ENCODE data around the gene MAP3K9. TPM values are rescaled to one million over a fixed set of nuclear protein-coding genes. Genes with fewer than 3 reads are reported as not detected.

The MAP3K9 gene
- total RNA-seq, 1 experiment from 2014 or later: 12.1 TPM

DNA sequence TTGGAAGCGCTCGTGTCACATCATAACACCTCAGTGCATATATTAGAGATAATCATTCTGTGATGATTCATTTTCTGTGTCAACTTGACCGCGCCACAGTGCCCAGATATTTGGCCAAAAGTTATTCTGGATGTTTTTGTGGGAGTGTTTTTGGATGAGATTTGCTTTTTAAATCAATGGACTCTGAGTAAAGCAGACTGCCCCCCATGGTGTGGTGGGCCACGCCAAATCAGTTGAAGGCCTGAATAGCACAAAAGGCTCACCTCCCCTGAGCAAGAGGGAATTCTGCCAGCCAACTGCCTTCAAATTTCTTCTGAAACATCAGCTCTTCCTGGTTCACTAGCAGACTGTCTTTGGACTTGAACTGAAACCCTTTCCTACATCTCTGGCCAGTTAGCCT is 24.6 kb upstream of the MAP3K9 start:
- intact Hi-C loops (cut with micrococcal nuclease; ENCODE audit: unreplicated experiment): no loop called here
- no peaks in the 10 kb centered on the region for H3K27me3 ChIP-seq (ENCODE audit: control insufficient read depth, insufficient read depth, low read length)
- H3K27ac ChIP-seq (ENCODE audit: low read length): no peak overlapping the region
- DNase-seq (ENCODE audit: low read depth, low spot score): no peak
- H3K4me3 ChIP-seq (ENCODE audit: low read depth in 2 of 2, low read length in 2 of 2): no peak overlapping the region
- ATAC-seq: no peak
- ChIA-PET CTCF (interaction anchor here (0.6 kb wide), 1 partner anchor 41 kb away, joined by 7 read pairs; no protein-coding TSS in a partner anchor), POLR2A (no interaction called here)
- H3K9me3 ChIP-seq (ENCODE audit: control insufficient read depth, insufficient read depth, low read depth, low read length): no peaks in the 10 kb centered on the region
- no peaks in the 10 kb centered on the region for H3K4me1 ChIP-seq (ENCODE audit: control insufficient read depth, insufficient read depth, low read length)
- TF ChIP-seq, protein P1, sequence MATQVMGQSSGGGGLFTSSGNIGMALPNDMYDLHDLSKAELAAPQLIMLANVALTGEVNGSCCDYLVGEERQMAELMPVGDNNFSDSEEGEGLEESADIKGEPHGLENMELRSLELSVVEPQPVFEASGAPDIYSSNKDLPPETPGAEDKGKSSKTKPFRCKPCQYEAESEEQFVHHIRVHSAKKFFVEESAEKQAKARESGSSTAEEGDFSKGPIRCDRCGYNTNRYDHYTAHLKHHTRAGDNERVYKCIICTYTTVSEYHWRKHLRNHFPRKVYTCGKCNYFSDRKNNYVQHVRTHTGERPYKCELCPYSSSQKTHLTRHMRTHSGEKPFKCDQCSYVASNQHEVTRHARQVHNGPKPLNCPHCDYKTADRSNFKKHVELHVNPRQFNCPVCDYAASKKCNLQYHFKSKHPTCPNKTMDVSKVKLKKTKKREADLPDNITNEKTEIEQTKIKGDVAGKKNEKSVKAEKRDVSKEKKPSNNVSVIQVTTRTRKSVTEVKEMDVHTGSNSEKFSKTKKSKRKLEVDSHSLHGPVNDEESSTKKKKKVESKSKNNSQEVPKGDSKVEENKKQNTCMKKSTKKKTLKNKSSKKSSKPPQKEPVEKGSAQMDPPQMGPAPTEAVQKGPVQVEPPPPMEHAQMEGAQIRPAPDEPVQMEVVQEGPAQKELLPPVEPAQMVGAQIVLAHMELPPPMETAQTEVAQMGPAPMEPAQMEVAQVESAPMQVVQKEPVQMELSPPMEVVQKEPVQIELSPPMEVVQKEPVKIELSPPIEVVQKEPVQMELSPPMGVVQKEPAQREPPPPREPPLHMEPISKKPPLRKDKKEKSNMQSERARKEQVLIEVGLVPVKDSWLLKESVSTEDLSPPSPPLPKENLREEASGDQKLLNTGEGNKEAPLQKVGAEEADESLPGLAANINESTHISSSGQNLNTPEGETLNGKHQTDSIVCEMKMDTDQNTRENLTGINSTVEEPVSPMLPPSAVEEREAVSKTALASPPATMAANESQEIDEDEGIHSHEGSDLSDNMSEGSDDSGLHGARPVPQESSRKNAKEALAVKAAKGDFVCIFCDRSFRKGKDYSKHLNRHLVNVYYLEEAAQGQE (IDR thresholded peaks at IDR 0.05; ENCODE audit: insufficient read depth in 1 of 2, low read depth in 2 of 2, low read length in 1 of 2): no peak
- TF ChIP-seq TCF7L2 (IDR thresholded peaks at IDR 0.05; ENCODE audit: low read depth, low read length) (no peak), POLR2AphosphoS5 (IDR thresholded peaks at IDR 0.05; ENCODE audit: low read depth, low read length) (no peak), SIN3A (IDR thresholded peaks at IDR 0.05; ENCODE audit: borderline replicate concordance, insufficient read depth, low read depth, low read length) (no peak)
- TF ChIP-seq, protein P2, sequence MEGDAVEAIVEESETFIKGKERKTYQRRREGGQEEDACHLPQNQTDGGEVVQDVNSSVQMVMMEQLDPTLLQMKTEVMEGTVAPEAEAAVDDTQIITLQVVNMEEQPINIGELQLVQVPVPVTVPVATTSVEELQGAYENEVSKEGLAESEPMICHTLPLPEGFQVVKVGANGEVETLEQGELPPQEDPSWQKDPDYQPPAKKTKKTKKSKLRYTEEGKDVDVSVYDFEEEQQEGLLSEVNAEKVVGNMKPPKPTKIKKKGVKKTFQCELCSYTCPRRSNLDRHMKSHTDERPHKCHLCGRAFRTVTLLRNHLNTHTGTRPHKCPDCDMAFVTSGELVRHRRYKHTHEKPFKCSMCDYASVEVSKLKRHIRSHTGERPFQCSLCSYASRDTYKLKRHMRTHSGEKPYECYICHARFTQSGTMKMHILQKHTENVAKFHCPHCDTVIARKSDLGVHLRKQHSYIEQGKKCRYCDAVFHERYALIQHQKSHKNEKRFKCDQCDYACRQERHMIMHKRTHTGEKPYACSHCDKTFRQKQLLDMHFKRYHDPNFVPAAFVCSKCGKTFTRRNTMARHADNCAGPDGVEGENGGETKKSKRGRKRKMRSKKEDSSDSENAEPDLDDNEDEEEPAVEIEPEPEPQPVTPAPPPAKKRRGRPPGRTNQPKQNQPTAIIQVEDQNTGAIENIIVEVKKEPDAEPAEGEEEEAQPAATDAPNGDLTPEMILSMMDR (IDR thresholded peaks at IDR 0.05): no peak
- H3K36me3 ChIP-seq (ENCODE audit: control insufficient read depth, insufficient read depth, low read length): no peaks in the 10 kb centered on the region
- no TSS peak for BruUV-seq (replicated peaks)
- in situ Hi-C loops (cut with HindIII; ENCODE audit: low pct_unique_long_range_greater_than_20kb, low sequenced_read_pairs): no loop called here

DNA sequence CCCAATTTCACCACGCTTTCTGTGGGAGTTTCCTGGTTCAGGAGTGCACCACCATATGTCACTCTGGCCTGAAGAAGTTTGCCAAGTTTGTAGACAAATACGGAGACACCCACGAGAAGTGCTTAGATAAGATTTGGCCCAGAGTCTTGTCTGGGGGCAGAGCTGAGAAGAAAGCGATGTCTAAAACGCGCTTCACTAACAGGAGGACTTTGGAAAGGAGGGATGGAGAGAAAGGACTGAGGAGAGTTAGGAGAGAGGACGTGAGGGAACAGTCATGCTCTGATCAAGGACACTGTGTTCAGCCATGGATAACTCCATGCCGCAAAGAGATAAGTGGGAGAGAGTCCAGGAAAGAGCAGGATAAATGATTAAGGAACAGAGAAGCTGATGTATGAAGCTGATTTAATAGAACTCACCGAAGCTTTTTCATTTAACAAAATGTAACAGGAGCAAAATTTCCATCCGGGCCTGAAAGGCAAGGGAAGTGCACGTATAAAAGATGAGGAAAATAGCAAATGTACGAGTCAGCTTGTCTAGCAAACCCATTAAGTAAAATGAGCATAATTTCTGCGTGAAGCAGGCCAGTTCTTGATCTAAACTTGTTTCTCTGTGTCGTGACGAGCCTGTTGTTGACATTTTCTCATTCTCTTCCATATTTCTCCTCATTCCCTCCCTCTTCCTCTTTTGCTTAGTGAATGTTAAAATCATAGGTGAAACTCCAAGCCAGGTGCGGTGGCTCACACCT is 23.4 kb upstream of the MAP3K9 start:
- intact Hi-C loops (cut with micrococcal nuclease; ENCODE audit: unreplicated experiment): no loop called here
- Histone ChIP-seq H3K4me3 (ENCODE audit: low read depth in 2 of 2, low read length in 2 of 2) (no peak overlapping the region), H3K27ac (ENCODE audit: low read length) (no peak overlapping the region), H3K4me1 (ENCODE audit: control insufficient read depth, insufficient read depth, low read length) (no peaks in the 10 kb centered on the region), H3K36me3 (ENCODE audit: control insufficient read depth, insufficient read depth, low read length) (no peaks in the 10 kb centered on the region), H3K27me3 (ENCODE audit: control insufficient read depth, insufficient read depth, low read length) (no peaks in the 10 kb centered on the region), H3K9me3 (ENCODE audit: control insufficient read depth, insufficient read depth, low read depth, low read length) (no peaks in the 10 kb centered on the region)
- TF ChIP-seq TCF7L2 (IDR thresholded peaks at IDR 0.05; ENCODE audit: low read depth, low read length) (no peak), POLR2AphosphoS5 (IDR thresholded peaks at IDR 0.05; ENCODE audit: low read depth, low read length) (no peak), SIN3A (IDR thresholded peaks at IDR 0.05; ENCODE audit: borderline replicate concordance, insufficient read depth, low read depth, low read length) (no peak)
- TF ChIP-seq, protein P1 (IDR thresholded peaks at IDR 0.05; ENCODE audit: insufficient read depth in 1 of 2, low read depth in 2 of 2, low read length in 1 of 2): no peak
- TF ChIP-seq, protein P2 (IDR thresholded peaks at IDR 0.05): no peak
- no peak for DNase-seq (ENCODE audit: low read depth, low spot score)
- ATAC-seq: no peak
- ChIA-PET POLR2A (no interaction called here), CTCF (interaction anchor here (0.5 kb wide), 1 partner anchor 1014 kb away, joined by 6 read pairs; no protein-coding TSS in a partner anchor)
- BruUV-seq (replicated peaks): no TSS peak
- in situ Hi-C loops (cut with HindIII; ENCODE audit: low pct_unique_long_range_greater_than_20kb, low sequenced_read_pairs): no loop called here

All from Panc1 (cell line).